Tongue (tissue), 2 donors: ENCODE measurements around the gene CCNA2. TPM values are rescaled to one million over a fixed set of nuclear protein-coding genes. Genes with fewer than 3 reads are reported as not detected.

Experiments used
- DNase-seq: peaks from one replicate; pipeline ENCODE4 v3.0.0-alpha.2; 2015
- total RNA-seq: library from RNA; depleted of rRNA; stranded (reverse); fragments of >200 nt; gene quantifications from one replicate; pipeline ENCODE4 v1.2.3, GENCODE V29; 2014

The CCNA2 gene
- total RNA-seq, 1 donor from 2014 or later = 26.6 TPM

DNA sequence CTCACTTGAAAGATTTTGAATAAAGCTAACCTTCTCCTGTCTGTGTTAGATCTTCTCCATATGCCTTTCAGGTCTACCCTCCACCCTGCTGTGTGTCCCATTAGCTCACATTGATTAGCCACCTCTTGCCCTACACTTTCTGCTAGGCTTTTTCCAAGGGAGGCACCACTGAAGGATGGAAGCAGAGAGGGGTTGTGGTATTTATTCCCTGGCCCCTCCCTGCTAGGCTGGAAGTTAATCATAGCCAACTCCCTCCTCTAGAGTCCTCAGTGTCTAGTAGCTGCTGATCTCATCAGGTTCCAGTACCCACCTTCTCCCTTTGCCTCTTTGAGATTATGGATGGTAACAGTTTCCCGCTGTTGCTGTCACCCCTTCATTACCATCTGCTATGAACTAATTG lies 49.8 kb downstream of the CCNA2 start:
- DNase-seq = no peak

GRCh38 chr4:121771869-121772268 lies 51.8 kb downstream of the CCNA2 start:
- no peak for DNase-seq

DNA sequence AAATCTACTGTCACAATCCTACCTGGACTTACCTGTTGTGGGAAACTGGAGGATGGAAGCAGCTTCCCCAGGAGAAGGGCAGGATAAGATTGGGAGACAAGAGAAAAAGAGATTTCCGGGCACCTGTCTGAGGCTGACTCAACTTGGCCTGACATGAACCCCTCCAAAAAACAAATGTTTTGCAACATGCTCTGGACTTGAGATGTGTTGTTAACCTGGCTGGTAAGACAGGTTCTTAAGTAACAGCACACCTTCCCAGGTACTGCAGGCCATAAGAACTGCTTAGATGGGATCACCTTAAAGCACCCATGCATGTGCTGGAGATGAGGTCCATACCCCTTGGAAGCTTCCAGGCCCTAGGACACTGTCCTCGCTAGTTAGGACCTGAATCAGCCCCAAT lies 54.3 kb downstream of the CCNA2 start:
- DNase-seq = no peak

GRCh38 chr4:121767166-121767565 lies 56.5 kb downstream of the CCNA2 start:
- no peak for DNase-seq

Other genes starting within 250 kb of the CCNA2 start
- gene ANXA5, start 126.9 kb downstream of the CCNA2 start, total RNA-seq = 198 TPM
- gene SMIM43, start 58.7 kb downstream of the CCNA2 start, total RNA-seq = 4.1 TPM
- 23.0 TPM for gene EXOSC9, start 22.6 kb downstream of the CCNA2 start, total RNA-seq
- gene BBS7, start 46.6 kb upstream of the CCNA2 start, total RNA-seq = 9.0 TPM
- gene TRPC3, start 128.2 kb upstream of the CCNA2 start, total RNA-seq = 0.82 TPM